Measurements from ENCODE around the gene GRIN2A. TPM values are rescaled to one million over a fixed set of nuclear protein-coding genes. Genes with fewer than 3 reads are reported as not detected.

Gene GRIN2A
- 1 to 10 TPM; 1.6 to 3.2 TPM for total RNA-seq
- long read RNA-seq, donor 1, partial matches to known transcripts: 0 of 1 reads
- long read RNA-seq, donor 1, other reads (novel, unspliced or antisense): 1 of 1 reads
- long read RNA-seq, donor 2, partial matches to known transcripts: 0 of 2 reads
- long read RNA-seq, donor 2, other reads (novel, unspliced or antisense): 2 of 2 reads

GRCh38 chr16:10182222-10183053, at the start of gene GRIN2A:
GRIN2A (minus strand) TSS chr16:10182428; CDS start chr16:10180411, 2,017 bp downstream.
- intact Hi-C loops (cut with DNase I): loop anchor here in 1 of 2 donors (1.0 kb wide), 1 partner anchor 9 kb away; no protein-coding TSS in a partner anchor

GRCh38 chr16:10231563-10231962, 49.3 kb upstream of the GRIN2A start:
- peak; percentile 25 for DNase-seq (ENCODE audit: low spot score)
- intact Hi-C loops (cut with DNase I): no loop called here

More at GRCh38 chr16:10182222-10183053, at the start of gene GRIN2A:
- DNase-seq (ENCODE audit: low spot score): no peak

GRCh38 chr16:10228779-10229178, 46.6 kb upstream of the GRIN2A start:
- peak; percentile 47 for DNase-seq (ENCODE audit: low spot score)
- intact Hi-C loops (cut with DNase I): no loop called here

- no peak for DNase-seq (ENCODE audit: low spot score)
- intact Hi-C loops (cut with DNase I): no loop called here
Observed at GRCh38 chr16:10226987-10227306, 44.7 kb upstream of the GRIN2A start.

GRCh38 chr16:10226141-10226986, 44.1 kb upstream of the GRIN2A start:
- no peak for DNase-seq (ENCODE audit: low spot score)
- intact Hi-C loops (cut with DNase I): no loop called here

GRCh38 chr16:10225653-10226052, 43.4 kb upstream of the GRIN2A start:
- DNase-seq (ENCODE audit: low spot score): no peak
- intact Hi-C loops (cut with DNase I): no loop called here

- no peak for DNase-seq (ENCODE audit: low spot score)
- intact Hi-C loops (cut with DNase I): no loop called here
Observed at GRCh38 chr16:10224850-10225249, 42.6 kb upstream of the GRIN2A start.

DNA sequence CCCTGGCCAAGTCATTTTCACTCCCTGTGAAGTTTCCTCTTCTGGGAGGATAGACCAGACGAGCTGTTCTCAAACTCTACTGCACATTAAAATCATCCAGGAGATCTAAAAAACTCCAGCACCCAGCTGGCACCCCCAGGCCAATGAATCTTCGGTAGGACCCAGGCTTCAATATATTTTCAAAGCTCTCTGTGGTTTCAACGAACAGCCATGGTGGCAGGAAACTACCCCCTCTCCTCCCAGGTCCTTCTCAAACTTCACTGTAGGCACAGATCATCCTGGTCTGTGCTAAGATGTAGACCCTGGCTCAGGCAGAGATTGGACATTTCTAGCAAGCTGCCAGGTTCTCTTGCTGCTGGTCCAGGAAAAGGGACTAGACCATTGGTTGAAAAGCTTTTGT, 38.7 kb upstream of the GRIN2A start:
- intact Hi-C loops (cut with DNase I): no loop called here
- DNase-seq (ENCODE audit: low spot score): no peak

DNA sequence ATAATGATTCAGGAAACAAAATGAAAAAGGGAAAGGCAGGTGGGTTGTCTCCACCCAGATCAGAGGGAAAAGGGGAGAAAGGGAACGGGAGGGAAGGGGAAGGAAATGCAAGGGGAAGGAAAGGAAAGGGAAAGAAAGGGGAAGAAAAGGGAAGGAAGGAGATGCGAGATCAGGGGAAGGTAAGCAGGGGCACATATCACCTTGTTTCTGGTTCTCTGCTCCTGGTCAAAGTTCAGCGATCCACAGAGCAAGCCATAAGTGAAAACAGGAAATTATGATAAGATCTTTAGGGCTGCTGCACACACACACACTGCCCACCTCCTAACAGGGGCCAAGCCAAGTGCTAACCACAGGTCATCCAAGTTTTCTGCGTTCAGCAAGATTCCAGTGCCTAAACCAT, 37.5 kb upstream of the GRIN2A start:
- no peak for DNase-seq (ENCODE audit: low spot score)
- intact Hi-C loops (cut with DNase I): no loop called here

DNA sequence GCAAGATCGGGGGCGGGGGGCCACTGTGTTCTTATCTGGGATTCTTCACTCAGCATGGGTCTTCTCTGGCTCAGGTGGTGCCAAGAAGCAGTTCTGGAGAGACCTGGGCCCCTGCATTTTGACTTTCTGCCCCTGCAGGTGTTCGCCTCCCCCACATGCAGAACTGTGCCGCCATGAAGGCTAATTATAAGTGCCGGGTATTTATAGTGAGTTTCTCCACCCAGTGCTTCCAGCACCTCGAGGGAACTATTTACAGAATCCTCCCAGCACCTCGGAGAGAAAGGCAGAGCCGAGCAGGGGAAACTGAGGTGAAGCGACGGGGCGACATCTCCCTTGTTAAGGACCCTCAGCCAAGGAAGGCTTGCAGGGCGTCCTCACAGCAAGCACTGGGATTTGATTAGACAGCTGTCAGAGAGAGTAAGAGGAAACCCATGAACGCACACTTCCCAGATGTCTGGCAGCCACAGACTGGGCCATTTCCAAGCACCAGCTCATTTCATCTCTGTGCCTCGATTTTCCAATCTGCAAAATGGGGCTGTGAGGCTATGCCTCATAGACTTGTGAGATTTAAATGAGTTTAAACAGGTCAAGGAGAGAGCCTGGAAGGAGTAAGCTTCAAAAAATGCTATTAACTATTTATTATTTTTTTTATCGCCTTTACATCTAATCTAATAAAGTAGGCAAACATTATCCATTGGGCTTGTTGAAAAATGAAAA, 36.4 kb upstream of the GRIN2A start:
- no peak for DNase-seq (ENCODE audit: low spot score)
- intact Hi-C loops (cut with DNase I): no loop called here

DNA sequence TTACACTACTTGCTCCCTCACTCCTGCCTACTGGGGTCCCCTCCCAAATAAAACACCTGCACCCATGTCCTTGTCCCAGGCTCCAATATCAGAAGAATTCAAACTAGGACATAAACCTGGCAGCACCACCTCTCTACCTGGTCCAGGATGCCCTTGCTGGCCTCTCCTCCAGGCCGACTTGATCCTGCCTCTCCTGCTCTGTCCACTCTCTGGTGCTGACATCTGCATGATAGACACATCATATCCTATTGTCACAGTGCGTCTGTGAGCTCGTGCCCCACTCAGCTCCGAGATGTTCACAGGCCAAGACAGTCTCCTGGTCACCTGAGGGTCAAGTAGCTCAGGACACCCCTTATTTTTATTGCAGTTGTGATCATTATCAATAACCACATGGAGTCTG, 31.5 kb upstream of the GRIN2A start:
- intact Hi-C loops (cut with DNase I): no loop called here
- DNase-seq (ENCODE audit: low spot score): no peak

GRCh38 chr16:10210944-10211343, 28.7 kb upstream of the GRIN2A start:
- DNase-seq (ENCODE audit: low spot score): no peak
- intact Hi-C loops (cut with DNase I): no loop called here

DNA sequence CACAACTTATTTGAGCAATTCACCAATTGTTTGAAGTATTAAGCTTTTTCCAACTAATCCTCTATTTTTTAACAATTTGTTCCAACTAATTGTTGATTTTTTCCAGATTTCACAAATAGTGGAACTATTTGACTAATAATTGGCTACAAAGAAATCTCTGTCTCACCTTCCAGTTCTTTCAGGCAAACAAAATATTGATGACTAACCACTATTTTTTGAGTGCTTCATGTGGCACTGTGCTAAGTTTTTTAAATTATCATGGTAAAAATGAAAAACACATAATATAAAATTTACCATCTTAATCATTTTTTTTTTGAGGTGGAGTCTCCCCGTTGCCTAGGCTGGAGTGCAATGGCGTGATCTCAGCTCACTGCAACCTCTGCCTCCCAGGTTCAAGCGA, 24.6 kb upstream of the GRIN2A start:
- intact Hi-C loops (cut with DNase I): no loop called here
- DNase-seq (ENCODE audit: low spot score): no peak

GRCh38 chr16:10206215-10206614, 24.0 kb upstream of the GRIN2A start:
- intact Hi-C loops (cut with DNase I): no loop called here
- no peak for DNase-seq (ENCODE audit: low spot score)

GRCh38 chr16:10205688-10206087, 23.5 kb upstream of the GRIN2A start:
- intact Hi-C loops (cut with DNase I): no loop called here
- no peak for DNase-seq (ENCODE audit: low spot score)

GRCh38 chr16:10202649-10203048, 20.4 kb upstream of the GRIN2A start:
- DNase-seq (ENCODE audit: low spot score): no peak
- intact Hi-C loops (cut with DNase I): no loop called here

DNA sequence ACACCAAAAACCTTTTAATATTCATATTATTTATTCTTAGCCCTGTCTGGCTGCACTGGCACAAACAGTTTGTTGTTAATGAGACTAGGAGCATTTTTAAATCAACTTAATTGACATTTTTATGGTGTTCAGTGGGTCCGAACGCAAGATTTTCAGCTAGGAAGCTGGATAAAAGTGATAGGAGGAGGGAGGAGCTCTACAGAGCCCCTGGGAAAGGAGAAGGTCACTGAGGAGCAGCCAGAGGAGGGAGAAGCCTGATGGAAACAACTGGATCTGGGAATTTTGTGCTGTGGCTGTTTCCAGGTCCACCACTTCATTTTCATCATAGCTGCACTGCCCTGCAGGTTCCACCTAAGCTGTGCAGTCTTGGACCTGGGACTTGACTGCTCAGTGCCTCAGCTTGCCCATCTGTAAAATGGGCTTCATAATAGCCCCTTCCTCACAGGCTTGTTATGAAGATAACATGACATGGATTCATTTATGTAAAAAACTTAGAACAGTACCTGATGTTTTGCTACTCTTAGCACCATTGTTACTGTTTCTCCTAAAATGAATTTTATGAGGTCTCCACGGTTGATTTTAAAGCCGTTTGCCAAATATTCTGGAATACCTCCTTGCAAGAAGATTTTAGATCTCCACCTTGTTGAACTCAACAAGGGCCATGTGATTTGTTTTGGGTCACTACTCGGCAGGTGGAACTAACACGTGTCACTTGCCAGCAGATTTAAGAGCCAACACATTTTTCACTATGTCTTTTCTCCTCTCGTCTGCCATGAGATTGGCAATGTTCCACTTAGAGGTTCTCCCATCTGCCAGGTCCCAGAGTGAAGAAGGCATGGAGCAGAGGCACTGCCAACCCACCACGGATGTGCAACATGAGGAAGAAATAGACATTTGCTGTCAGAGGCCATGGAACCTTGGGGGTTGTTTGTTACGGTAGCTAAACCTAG, 18.7 kb upstream of the GRIN2A start:
- intact Hi-C loops (cut with DNase I): no loop called here
- DNase-seq (ENCODE audit: low spot score): no peak

- DNase-seq (ENCODE audit: low spot score): no peak
- intact Hi-C loops (cut with DNase I): no loop called here
Observed at GRCh38 chr16:10196999-10197398, 14.8 kb upstream of the GRIN2A start.
